Gastroesophageal sphincter (tissue), 3 donors: ENCODE results near the gene TRIP12.

Source experiments
- POLR2A ChIP-seq, 2 donors: fragments of 450-650 bp; IDR thresholded peaks; one replicate each; pipeline ENCODE4 v1.6.1; 2017; ENCODE audit warnings: antibody characterized with exemption in 2 of 2, mild to moderate bottlenecking in 2 of 2, moderate library complexity in 1 of 2
- POLR2AphosphoS5 ChIP-seq: sonication (generic); formaldehyde crosslinking; IDR thresholded peaks from one replicate; pipeline ENCODE4 v1.6.1; 2017; ENCODE audit warnings: antibody characterized with exemption
- TF ChIP-seq, protein P1 (sequence below), 4 experiments: fragments of 200-600 bp in 2 of 4; fragments of 450-650 bp in 2 of 4; sonication (generic) in 1 of 4; IDR thresholded peaks; one replicate each; pipeline ENCODE4 v1.5.1; 2017 to 2019; ENCODE audit warnings: antibody characterized with exemption in 4 of 4, mild to moderate bottlenecking in 2 of 4, moderate library complexity in 2 of 4

DNA sequence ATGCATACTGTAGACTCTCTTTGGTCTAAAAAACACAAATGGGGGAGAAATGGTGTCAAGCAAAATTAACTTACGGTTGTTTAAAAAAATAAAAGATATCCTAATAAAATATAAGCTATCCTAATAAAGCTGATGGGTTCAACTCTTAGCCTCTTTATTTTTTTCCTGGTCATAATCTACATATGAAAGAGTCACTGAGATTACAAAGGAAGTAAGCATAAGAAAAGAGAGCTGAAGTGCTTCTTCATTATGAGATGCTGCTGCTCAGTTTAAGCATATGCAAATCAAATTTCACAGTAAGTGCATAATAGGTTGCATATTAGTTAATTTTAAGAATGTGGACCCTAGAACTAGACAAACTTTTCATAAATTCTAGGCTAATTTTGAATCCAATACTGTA is 147.6 kb downstream of the TRIP12 start:
- TF ChIP-seq, protein P1, sequence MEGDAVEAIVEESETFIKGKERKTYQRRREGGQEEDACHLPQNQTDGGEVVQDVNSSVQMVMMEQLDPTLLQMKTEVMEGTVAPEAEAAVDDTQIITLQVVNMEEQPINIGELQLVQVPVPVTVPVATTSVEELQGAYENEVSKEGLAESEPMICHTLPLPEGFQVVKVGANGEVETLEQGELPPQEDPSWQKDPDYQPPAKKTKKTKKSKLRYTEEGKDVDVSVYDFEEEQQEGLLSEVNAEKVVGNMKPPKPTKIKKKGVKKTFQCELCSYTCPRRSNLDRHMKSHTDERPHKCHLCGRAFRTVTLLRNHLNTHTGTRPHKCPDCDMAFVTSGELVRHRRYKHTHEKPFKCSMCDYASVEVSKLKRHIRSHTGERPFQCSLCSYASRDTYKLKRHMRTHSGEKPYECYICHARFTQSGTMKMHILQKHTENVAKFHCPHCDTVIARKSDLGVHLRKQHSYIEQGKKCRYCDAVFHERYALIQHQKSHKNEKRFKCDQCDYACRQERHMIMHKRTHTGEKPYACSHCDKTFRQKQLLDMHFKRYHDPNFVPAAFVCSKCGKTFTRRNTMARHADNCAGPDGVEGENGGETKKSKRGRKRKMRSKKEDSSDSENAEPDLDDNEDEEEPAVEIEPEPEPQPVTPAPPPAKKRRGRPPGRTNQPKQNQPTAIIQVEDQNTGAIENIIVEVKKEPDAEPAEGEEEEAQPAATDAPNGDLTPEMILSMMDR (IDR thresholded peaks at IDR 0.05): no peak
- no peak for TF ChIP-seq POLR2AphosphoS5
- no peak for TF ChIP-seq POLR2A (IDR thresholded peaks at IDR 0.05)
